Heart right ventricle (tissue), 16 donors: ENCODE measurements around the gene HDAC9. TPM values are rescaled to one million over a fixed set of nuclear protein-coding genes. Genes with fewer than 3 reads are reported as not detected.

Experiments used
- ATAC-seq, 8 donors: fragments of 200-7000 bp; cut with Tn5 transposase; one replicate each; pipeline ENCODE4 v1.9.1; 2020; ENCODE audit warnings: mild to moderate bottlenecking in 8 of 8, moderate library complexity in 8 of 8, moderate number of reproducible peaks in 1 of 8
- DNase-seq, 2 donors: peaks; one replicate each; pipeline ENCODE4 v3.0.0-alpha.2; 2020
- H3K27ac ChIP-seq, 10 donors: fragments of 200-600 bp; sonication (generic) in 2 of 10; one replicate each; pipeline versions ENCODE4 v1.5.0 to v1.8.0; 2020 to 2022; ENCODE audit warnings: mild to moderate bottlenecking in 3 of 10
- H3K27me3 ChIP-seq, 7 donors: fragments of 200-600 bp; one replicate each; pipeline ENCODE4 v1.8.0; 2021 to 2022; ENCODE audit warnings: mild to moderate bottlenecking in 2 of 7
- H3K36me3 ChIP-seq, 9 donors: fragments of 200-600 bp; sonication (generic) in 1 of 9; one replicate each; pipeline versions ENCODE4 v1.5.0 to v1.8.0; 2020 to 2022; ENCODE audit warnings: mild to moderate bottlenecking in 2 of 9
- H3K4me1 ChIP-seq, 9 donors: fragments of 200-600 bp; sonication (generic) in 1 of 9; one replicate each; pipeline versions ENCODE4 v1.5.0 to v1.8.0; 2020 to 2022; ENCODE audit warnings: mild to moderate bottlenecking in 4 of 9
- H3K4me3 ChIP-seq, 10 donors: fragments of 200-600 bp; sonication (generic) in 2 of 10; one replicate each; pipeline versions ENCODE4 v1.5.0 to v1.8.0; 2020 to 2022; ENCODE audit warnings: mild to moderate bottlenecking in 7 of 10, moderate library complexity in 2 of 10
- H3K9me3 ChIP-seq, 11 donors: fragments of 200-600 bp in 10 of 11; sonication (generic) in 2 of 11; one replicate each; pipeline versions ENCODE4 v1.5.0 to v1.8.0; 2013 to 2022; ENCODE audit warnings: mild to moderate bottlenecking in 2 of 11, control low read depth in 1 of 11, moderate library complexity in 1 of 11
- CTCF ChIP-seq, 9 donors: fragments of 200-600 bp; sonication (generic) in 2 of 9; IDR thresholded peaks; one replicate each; pipeline versions ENCODE4 v1.5.0 to v1.8.0; 2021 to 2022; ENCODE audit warnings: antibody characterized with exemption in 9 of 9, mild to moderate bottlenecking in 5 of 9, moderate library complexity in 1 of 9
- WGBS, 2 donors: extraction: QIAGEN DNeasy Blood & Tissue Kit; methylation state at CpG; one replicate each; pipeline ENCODE4 v1.1.7; 2013; ENCODE audit warnings: inconsistent platforms in 1 of 2; 5-methylcytosine and 5-hydroxymethylcytosine counted together
- intact Hi-C, 10 donors: fragments of 100-400 bp; cut with DNase I; formaldehyde crosslinking; loops; one replicate each; pipeline versions ENCODE4 v1.11.1 to v1.14.2; 2022
- polyA plus RNA-seq, 2 donors: library from polyadenylated mRNA; stranded (reverse); fragments of 200-250 nt; gene quantifications; one replicate each; pipeline ENCODE4 v1.2.3, GENCODE V29; 2013
- total RNA-seq, 10 donors: library from RNA; stranded (reverse); fragmentation: NEBNext Ultra II Directional in 3 of 10; extraction: Animal tissue kit (Norgen Biotek cat#: 25700) in 3 of 10; gene quantifications; one replicate each; pipeline versions ENCODE4 v1.2.1 to v1.2.4, GENCODE V29; 2021 to 2023
- donor health status: Arrhythmogenic right ventricular cardiomyopathy.
- donor health status: ischemic (EF 13 %, LVEDD 7.1; RV severe dilation, severe dysfunction).
- donor health status: healthy with polysubstance abuse.
- donor health status: DM: no; HTN: yes; CAD: no.
- donor health status: DM: no; HTN: no; CAD: no.
- donor health status: ischemic (EF 25% LVEDD 6.9; RV normal size, moderate dysfunction).
- donor health status: ischemic (EF 25% LVEDD 5.7; RV mildly dilated, moderate dysfunction).
- donor health status: healthy.
- donor health status: DM: yes; HTN: yes; CAD: no.
- donor health status: Ischemic cardiomyopathy.
- donor health status: ischemic (EF 35%, LVEDD 5.7; RV mildly dilated, moderate dysfunction).
- donor health status: nonischemic (EF 11% LVEDD 7.7; RV severe dilation, severe dysfunction).
- donor health status: DM: yes; HTN: yes; CAD: no.
- donor health status: PGD.
- donor health status: ischemic (EF 29% LVEDD 5.4; RV normal size, mild dysfunction).
- donor health status: nonischemic (EF 23%, LVEDD 6.1; RV moderate dilation, normal function).

HDAC9 gene
- total and polyA plus RNA-seq, 12 donors, result 1.9 to 66.1 (median 38.6) TPM

- peaks cover 0 to 18% (median 5%) of the 10 kb centered on the region in 9 donors for H3K4me1 ChIP-seq
- ATAC-seq (no peak), DNase-seq (no peak)
- H3K36me3 ChIP-seq, result no peaks in the 10 kb centered on the region
- intact Hi-C loops, result no loop called here
- H3K27me3 ChIP-seq, result no peaks in the 10 kb centered on the region
- TF ChIP-seq CTCF (IDR thresholded peaks at IDR 0.05), result no peak
- H3K9me3 ChIP-seq, result no peaks in the 10 kb centered on the region
- 22 to 32% methylated on average over 1 of the region's 1 CpG for WGBS, 2 donors
- H3K27ac ChIP-seq, result no peak overlapping the region
- no peak overlapping the region for H3K4me3 ChIP-seq
These were observed 212.7 kb downstream of the HDAC9 start for GRCh38 chr7:18708204-18708603.

- WGBS, 2 donors, result 47 to 75% methylated on average over 2 of the region's 2 CpGs
- no peak overlapping the region for H3K4me3 ChIP-seq
- DNase-seq (no peak), ATAC-seq (no peak)
- no peaks in the 10 kb centered on the region for H3K36me3 ChIP-seq
- no peaks in the 10 kb centered on the region for H3K9me3 ChIP-seq
- H3K4me1 ChIP-seq, result no peaks in the 10 kb centered on the region
- no peak overlapping the region for H3K27ac ChIP-seq
- no peaks in the 10 kb centered on the region for H3K27me3 ChIP-seq
- no peak for TF ChIP-seq CTCF (IDR thresholded peaks at IDR 0.05)
- intact Hi-C loops, result no loop called here
These were observed 220.4 kb downstream of the HDAC9 start for GRCh38 chr7:18715988-18716387.

- 85 to 89% methylated on average over 5 of the region's 5 CpGs for WGBS, 2 donors
- Histone ChIP-seq H3K9me3 (no peaks in the 10 kb centered on the region), H3K27ac (no peak overlapping the region), H3K4me3 (no peak overlapping the region), H3K36me3 (no peaks in the 10 kb centered on the region), H3K4me1 (no peaks in the 10 kb centered on the region), H3K27me3 (no peaks in the 10 kb centered on the region)
- TF ChIP-seq CTCF (IDR thresholded peaks at IDR 0.05), result no peak
- intact Hi-C loops, result no loop called here
- DNase-seq, result no peak
- no peak for ATAC-seq
These were observed 225.9 kb downstream of the HDAC9 start for GRCh38 chr7:18721429-18721828.

GRCh38 chr7:18724318-18724717, 228.8 kb downstream of the HDAC9 start:
- 96 to 99% methylated on average over 2 of the region's 2 CpGs for WGBS, 2 donors
- no peaks in the 10 kb centered on the region for H3K27me3 ChIP-seq
- H3K9me3 ChIP-seq, result no peaks in the 10 kb centered on the region
- no peak for DNase-seq
- no peak overlapping the region for H3K4me3 ChIP-seq
- H3K36me3 ChIP-seq, result no peaks in the 10 kb centered on the region
- no peaks in the 10 kb centered on the region for H3K4me1 ChIP-seq
- no peak for TF ChIP-seq CTCF (IDR thresholded peaks at IDR 0.05)
- intact Hi-C loops, result no loop called here
- no peak overlapping the region for H3K27ac ChIP-seq
- no peak for ATAC-seq
